Fibroblast of skin of right biceps (primary cell): ENCODE results near the gene KIF5A.
A peak's percentile ranks its signal among the peaks of the same experiment; 100 is the strongest.

Source experiments
- DNase-seq: peaks from one replicate; pipeline ENCODE4 v3.0.0-alpha.2; 2013

The KIF5A gene

GRCh38 chr12:57535764-57536596 is 13.9 kb upstream of the KIF5A start:
- no peak for DNase-seq

GRCh38 chr12:57536597-57536942 is 13.3 kb upstream of the KIF5A start:
- no peak for DNase-seq

- DNase-seq = no peak
These were observed 10.6 kb upstream of the KIF5A start for GRCh38 chr12:57539134-57539768.

DNA sequence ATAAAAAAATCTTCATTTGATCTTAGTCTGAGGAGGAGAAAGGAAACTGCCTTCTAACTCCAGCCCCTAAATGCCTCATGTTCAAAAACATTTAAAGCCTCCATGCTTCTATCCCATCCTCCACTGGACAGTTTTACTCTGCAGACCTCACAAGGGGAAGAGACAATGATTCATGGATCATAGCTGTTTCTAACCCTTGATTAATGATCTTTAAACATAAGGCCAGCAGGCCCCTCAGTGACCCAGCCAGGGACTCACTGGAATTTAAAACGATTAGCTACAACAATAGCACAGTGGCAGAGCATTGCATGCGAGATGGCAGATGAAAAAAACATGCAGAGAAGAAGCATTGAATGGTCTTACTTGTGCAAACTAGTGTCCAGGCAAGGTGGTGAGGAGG is 8.8 kb upstream of the KIF5A start:
- DNase-seq = peak; percentile 41

GRCh38 chr12:57541717-57542116 is 8.1 kb upstream of the KIF5A start:
- no peak for DNase-seq

DNA sequence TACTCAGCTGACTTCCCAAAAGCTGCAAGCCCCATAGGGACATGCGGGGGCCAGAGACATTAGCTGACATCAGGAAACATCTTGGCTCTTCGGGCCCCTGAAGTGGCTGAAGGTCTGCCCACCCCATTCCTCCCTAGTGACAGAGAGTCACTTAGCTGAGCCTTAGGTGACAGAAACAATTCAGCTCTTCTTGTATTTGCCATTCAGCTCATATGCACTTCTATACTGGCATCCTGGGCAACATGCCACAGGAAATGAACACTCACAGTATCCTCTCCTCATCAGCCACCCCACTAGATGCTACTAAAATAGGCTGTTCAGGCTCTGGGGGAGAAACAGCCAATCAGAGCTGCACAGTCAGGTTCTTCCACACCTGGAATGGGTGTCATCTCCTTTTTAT is 6.3 kb upstream of the KIF5A start:
- no peak for DNase-seq

- no peak for DNase-seq
These were observed 3.9 kb upstream of the KIF5A start for GRCh38 chr12:57545809-57546437.

- DNase-seq = peak; percentile 98
These were observed 3.2 kb upstream of the KIF5A start, which contains the start of gene DCTN2 for GRCh38 chr12:57546438-57547287. Gene DCTN2, minus strand, starts transcription at chr12:57547192. Its CDS starts 129 bp downstream, at chr12:57547063.

DNA sequence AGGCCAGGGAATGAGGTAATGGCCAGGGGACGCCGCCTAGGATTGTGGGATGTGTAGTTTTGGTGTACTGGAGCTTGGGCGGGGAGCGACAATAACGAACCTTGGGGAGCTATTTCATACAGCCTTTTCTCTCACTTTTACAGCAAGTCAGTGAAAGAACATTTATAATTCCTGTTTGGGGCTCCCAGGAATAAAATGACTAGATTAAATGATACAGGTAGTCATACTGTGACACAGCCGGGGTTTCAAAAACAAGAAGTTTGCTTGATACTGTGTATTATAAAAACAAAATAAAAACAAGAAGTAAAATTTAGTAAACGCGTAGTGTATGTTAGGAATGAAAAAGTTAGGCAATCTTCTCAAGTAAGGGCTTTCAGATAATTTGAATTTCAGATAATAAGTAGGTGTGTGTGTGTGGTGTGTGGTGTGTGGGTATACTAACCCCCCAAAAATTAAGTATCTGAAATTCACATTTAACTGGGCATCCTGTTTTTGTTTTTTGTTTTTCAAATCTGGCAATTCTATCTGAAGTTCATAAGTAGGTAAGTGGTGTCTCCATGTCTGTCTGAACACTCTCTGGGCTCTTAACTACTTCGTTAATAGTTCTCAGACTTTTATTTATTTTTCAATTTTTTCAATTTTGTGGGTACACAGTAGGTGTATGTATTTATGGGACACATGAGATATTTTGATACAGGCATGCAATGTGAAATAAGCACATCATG is 2.4 kb upstream of the KIF5A start:
- DNase-seq = no peak

DNA sequence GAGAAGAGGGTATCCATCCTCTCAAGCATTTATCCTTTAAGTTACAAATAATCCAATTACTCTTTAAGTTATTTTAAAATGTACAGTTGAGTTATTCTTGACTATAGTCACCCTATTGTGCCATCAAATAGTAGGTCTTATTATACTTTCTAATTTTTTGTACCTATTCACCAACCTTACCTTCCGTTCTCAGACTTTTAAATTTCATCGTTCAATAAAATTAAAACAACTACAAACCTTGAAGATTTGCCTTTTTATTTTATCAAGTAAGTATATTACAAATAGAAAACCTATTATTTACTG is 1.9 kb upstream of the KIF5A start:
- no peak for DNase-seq

- no peak for DNase-seq
These were observed 1.4 kb upstream of the KIF5A start for GRCh38 chr12:57548488-57548887.

- no peak for DNase-seq
These were observed 488 bp upstream of the KIF5A start for GRCh38 chr12:57549203-57549908.

DNA sequence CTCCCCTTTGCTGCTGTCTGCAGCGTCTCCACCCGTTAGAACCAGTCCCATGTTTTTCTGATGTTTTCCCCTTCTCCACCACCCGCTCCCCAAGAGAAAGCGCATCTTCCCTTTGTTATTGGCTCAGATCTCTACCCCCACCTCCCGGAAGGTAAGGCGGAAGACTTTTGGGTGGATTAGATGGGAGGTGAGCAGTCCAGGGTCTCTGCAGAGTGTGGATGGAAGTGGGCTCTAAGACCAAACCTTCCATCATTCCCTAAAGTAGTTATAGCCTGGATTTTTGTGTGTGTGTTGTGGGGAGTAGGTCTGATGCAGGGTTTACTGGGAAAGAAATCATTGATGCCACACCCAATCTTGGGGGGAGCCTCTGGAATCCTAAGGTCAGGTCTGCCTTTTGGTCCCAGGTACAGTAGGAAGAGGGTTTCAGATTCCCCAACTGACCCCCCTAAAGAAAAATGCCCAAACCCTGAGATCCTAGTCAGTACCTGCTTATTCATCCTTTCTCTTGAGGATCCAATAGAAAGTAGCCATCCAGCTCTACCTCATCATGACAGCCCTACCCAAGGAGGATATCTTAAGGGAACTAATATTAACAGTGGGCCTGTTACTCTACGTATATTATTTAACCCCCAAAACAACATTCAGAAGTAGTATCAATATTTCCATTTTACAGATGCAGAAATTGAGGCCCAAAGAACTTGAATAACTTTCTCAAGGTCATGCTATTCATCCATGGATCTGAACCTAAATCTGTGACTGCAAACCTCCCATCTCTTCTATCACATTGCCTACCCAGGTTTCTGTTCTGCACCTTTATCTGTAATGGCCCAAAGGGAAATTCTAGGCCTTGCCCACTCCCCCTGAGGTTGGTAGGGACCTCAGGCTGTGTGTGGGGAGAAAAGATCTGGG is 1.1 kb downstream of the KIF5A start:
- DNase-seq = no peak

DNA sequence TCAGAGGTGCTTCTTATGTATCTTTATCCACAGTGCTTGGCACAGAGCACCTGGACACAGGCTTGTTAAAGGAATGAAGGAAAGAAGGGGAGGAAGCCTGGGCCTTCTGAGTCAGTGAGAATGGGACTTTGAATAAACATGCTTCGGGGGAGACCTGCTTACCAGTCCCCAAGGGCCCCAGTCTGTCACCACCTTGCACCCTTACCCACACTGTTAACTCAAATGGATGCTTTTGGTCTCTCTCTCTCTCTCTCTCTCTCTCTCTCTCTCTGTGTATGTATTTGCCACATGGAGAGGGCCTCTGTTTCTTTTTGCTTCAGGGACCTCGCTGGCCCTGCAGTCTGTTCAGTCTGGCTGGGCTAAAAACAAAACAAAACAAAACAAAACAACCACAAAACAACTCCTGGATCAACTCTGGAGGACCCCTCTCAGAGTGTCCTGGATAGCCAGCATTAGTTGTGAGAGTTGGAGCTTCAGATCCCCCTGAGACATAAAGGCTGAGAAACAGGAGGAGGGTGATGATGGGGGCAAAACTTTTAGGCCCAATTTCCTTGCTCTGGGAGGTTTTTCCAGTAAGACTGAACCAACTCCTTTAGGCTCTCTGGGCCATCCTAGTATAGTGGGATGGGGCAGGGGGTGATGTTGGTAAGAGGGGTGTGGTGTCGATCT is 1.9 kb downstream of the KIF5A start:
- DNase-seq = no peak

DNA sequence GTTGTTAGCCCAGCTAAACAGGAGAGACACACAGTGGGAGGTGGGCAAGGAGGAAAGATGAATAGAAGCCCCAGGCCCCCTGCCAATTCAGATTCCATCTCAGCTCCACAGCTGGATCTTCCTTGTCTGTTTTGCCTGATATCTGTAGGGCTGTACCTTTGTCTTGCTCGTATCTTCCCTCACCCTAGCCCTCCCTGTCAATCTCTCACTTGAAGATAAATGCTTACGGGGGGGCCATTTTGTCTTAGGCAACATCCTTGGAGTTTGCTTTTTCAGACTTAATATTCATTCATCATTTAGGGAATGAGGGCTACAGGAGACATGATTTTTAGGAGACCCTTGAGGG is 2.4 kb downstream of the KIF5A start:
- DNase-seq = no peak

GRCh38 chr12:57552835-57553313 is 3.0 kb downstream of the KIF5A start:
- peak; percentile 65 for DNase-seq

DNA sequence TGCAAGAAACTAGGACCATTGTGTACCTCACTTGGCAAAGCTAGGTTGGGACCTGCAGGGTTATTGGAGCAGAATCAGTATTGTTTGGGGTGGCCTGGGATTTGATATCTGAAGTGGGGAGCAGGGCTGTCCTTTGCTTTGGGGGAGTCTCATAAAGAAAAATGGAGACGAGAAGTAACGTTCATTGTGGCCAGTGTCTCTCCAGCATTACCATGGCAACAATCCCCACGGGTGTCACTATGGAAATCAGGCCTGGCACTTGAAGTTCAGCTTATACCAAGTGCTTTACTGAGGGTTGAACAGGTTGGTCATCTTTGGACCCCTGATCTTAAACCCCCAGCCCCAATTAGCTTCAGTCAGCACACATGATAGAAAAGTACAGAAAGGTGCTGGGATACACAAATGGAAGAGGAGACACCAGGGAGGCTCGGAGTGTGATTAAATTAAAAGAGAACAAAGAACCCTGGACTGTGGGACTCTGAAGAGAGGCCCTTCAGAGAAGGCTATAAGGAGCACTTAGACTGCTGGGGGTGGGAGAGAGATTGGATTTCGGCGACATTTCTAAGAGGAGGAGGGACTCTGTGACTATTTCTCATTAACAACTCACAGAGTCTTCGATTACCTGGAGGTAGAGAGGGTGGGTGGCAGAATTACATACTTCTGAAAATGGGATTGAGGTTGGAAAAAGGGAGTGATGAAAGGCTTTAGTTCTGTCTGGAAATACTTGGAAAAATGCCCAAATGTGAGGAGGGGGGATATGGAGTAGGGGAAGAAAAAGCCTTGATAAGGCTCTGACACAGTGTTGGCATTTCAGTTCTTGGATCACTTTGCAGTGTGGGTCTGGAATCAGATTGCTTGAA is 3.7 kb downstream of the KIF5A start:
- no peak for DNase-seq

GRCh38 chr12:57554453-57554852 is 4.6 kb downstream of the KIF5A start:
- no peak for DNase-seq

DNA sequence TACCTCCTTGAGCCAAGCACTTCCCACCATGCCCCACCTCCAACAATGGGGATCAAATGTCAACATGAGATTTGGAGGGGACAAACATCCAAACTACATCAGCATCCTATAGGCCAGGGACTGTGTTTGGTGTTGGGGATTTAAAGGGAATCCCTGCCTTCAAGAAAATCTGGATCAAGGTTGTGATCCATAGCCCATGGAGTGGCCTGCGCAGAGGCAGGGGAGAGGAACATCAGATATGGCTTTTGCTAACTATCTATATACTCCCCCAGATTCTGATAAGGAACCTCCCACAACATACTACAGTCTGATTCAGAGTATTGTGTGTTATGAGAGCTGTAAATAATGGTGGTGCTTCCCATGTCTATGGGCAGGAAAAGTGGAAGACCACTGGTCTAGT is 5.1 kb downstream of the KIF5A start:
- no peak for DNase-seq
